TTC549 (cell line): ENCODE data around the gene COBLL1.

Experiments used
- FAIRE-seq: peaks from 2 replicates; lab custom pipeline; 2012; peaks lifted over from hg19 to GRCh38; lab: Jason Lieb, UNC

Gene COBLL1

GRCh38 chr2:164818149-164819136 is 23.2 kb downstream of the COBLL1 start:
- FAIRE-seq: no peak

GRCh38 chr2:164816900-164817299 is 24.7 kb downstream of the COBLL1 start:
- FAIRE-seq: no peak

DNA sequence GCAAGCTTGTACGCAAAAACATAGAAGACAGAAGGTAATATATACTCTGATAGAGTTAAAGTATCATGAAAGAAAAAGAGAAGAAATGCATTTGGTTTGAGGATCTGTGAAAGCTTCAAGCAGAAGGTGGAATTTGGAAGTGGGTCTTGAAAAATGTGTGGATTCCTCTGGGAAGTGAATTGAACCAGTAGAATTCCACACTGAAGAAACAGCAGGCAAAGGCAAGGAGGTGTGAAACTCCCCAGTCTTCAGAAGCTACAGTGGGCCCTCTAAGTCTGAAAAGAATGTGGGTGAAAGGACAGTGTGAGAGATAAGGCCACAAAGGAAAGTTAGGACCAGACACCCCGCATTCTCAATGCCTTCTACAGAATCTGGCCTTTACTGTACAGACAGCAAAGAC is 25.6 kb downstream of the COBLL1 start:
- FAIRE-seq: no peak

GRCh38 chr2:164815071-164815793 is 26.4 kb downstream of the COBLL1 start:
- no peak for FAIRE-seq

GRCh38 chr2:164813535-164813934 is 28.1 kb downstream of the COBLL1 start:
- no peak for FAIRE-seq

DNA sequence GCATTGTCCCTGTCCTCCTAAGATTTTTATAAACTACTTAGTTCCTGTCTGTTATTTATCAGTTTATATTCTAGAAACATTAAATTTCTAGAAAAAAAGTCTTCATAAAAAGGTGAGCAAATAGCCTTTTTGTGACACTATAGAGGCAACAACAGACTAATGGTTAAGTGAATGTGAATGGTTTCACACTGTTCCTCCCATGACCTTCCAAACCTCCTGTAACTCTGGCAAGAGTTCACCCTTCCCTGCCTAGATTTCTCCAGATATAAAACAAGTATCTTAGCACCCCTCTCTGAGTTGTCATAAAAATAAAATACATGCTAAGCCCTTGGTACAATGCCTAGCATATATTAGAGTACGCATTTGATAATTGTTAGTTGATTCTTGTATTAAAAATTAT is 29.2 kb downstream of the COBLL1 start:
- no peak for FAIRE-seq

GRCh38 chr2:164811819-164812218 is 29.8 kb downstream of the COBLL1 start:
- FAIRE-seq: no peak

DNA sequence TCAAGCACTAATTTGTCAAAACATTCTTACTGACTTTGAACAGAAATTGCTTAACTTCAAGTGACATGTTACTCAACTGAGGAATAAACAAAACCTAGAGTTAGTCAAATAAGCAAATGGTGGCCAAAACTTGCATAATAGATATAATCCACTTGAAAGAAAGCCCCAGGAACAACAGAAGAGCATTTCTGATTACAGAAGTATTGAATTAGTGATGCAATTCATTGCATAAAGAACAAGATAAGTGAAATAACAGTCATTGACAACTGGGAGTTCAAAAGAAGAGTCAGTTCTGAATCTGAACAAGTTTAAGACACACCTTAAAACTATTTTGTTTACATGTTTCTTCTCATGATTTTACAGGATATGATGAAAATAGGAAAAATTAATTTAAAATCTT is 30.8 kb downstream of the COBLL1 start:
- no peak for FAIRE-seq

DNA sequence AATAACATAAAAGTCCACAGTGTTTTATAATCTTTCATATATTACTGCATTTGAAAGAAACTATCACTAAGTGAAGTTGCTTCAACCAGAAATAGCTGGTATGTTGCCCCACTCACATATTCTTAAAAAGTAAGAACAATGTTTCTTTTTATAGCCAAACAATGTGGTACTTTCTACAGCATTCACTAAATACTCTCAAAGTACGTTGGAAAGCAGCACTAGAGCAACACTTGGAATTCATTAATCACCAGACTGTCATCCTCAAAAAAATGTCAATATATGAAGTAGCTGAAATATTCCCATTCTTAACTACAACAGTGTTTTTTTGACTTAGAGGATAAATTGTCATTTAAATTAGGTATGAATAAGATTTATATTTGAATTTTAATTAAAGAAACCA is 32.8 kb downstream of the COBLL1 start:
- no peak for FAIRE-seq

- FAIRE-seq: no peak
Measured at GRCh38 chr2:164803776-164804466, 37.7 kb downstream of the COBLL1 start.

DNA sequence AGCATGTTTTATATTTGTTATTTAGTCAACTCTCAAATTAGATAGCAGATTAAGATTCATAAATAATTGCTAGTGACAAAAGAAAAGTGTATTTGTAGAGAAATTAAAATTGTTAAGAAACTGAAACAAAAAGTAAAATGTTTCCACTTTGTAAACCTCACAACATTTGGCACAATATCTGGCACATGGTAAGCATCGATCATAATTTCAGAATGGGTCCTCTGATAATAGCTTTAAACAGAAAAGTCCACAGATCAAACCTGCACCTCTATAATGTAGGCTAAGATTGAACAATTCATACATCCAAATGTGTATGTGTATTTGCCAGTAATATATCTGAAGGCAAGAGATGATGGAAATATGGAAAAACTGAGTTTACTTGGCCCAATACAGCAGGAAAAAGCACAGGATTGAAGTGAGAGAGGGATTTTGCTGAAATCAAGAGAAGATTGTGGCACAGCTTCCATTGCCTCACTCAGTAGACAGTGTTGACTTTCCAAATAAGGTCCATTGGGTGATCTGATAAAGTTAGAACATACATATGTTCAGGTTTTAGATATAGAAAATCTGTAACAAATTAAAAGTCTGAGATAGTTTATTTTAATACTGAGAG is 39.4 kb downstream of the COBLL1 start:
- no peak for FAIRE-seq

DNA sequence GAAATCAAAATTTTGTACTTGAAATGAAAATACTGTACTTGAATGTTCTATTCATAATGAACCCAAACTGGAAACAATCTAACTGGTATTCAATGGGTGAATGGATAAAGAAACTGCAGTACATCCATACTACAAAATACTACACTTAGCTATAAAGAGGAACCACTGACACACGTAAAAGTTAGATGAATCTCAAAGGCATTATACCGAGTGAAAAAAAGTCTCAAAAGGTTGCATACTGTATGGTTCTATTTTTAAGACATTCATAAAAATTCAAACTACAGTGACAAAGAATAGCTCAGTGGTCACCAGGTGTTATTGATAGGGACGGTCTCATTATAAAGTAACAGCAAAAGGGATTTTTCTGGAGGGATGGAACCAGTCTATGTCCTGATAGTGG is 41.1 kb downstream of the COBLL1 start:
- FAIRE-seq: no peak

GRCh38 chr2:164797627-164798026 is 44.0 kb downstream of the COBLL1 start:
- FAIRE-seq: no peak

DNA sequence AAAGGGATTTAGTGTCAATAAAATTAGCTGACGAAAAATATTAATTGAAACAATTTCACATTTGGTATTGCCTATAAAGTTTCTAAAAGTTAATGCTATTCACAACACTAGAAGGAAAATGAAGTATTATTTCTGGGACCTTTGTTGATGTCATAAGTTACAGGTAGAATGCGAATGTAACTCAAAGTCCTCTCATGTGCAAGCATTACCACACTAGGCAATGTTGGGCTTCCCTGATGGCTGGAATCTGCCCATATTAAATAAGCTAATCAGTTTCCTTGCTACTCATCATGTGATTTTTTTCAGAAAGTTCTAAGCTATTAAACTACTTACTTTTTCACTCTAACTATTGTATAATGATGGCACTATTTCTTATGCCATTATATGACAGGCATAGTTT is 44.6 kb downstream of the COBLL1 start:
- no peak for FAIRE-seq

DNA sequence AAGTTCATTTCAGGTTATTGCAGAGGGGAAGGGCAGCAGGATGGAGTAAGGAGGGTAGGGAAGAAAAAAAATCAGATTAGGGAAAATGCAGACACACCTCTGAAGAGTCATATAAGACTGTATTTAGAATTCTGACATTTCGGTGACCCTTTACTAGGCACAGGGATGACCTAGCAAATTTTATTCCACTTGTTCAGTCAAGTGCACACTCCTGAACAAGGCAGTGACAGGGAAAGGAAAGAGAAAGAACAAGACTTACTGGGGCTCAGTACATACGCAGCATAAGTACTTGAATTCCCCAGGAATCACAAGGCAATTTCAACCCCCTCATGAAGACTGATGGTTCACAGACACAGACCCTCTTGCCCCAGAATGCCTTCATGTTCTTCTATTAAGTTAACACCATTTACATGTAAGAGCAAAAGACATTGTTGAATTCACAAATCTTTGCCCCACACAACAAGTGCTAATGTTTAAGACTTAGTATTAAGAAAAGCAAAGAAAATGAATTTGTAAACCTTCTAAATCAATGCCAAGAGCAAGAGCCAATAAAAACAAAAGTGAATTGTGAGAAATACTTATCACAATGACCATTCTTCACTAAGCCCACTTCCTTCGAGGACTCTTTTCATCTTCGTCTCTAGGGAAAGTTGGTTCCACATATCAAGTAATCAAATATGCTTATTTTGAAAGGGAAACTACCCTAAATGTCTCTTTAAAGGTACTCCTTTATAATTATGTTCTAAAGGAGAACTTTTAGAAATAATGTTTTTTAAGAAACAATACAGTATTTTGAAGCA is 47.0 kb downstream of the COBLL1 start:
- peak; percentile 3 for FAIRE-seq

DNA sequence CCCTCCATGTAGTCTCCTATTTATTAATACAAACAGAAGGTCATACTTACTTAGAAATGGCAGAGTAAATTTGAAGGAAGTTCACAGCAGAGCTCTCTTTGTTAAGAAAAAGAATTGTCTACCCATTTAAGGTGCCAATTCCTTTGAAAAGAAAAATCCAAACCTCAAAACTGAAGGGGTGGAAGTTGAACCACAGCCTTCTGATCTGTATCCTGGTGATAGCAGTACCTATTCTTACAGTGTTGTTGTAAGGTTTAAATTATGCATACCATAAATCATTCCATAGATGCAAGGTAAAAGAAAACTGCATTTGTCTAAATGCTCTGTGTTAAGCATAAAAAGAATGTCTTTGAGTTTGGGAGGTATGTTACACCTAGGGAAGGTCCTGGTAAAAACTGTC is 47.6 kb downstream of the COBLL1 start:
- FAIRE-seq: no peak

DNA sequence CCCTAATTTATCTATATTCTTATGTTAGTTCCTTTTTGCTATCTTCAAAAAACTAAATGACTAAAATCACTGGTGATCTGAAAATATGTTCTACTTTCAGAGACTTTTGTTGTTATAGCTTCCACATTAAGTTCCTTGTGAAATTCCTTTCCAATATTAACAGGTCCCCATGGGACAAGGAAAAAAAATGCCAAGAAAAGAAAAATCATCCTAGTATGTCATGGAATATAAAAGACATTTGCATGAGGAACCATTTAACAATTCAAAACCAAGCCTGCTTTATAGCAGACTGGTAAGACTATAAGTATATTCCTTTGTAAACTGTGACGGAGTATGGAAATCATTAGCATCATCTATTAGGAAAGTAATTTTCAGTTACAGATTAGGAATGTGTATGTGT is 48.1 kb downstream of the COBLL1 start:
- FAIRE-seq: no peak

DNA sequence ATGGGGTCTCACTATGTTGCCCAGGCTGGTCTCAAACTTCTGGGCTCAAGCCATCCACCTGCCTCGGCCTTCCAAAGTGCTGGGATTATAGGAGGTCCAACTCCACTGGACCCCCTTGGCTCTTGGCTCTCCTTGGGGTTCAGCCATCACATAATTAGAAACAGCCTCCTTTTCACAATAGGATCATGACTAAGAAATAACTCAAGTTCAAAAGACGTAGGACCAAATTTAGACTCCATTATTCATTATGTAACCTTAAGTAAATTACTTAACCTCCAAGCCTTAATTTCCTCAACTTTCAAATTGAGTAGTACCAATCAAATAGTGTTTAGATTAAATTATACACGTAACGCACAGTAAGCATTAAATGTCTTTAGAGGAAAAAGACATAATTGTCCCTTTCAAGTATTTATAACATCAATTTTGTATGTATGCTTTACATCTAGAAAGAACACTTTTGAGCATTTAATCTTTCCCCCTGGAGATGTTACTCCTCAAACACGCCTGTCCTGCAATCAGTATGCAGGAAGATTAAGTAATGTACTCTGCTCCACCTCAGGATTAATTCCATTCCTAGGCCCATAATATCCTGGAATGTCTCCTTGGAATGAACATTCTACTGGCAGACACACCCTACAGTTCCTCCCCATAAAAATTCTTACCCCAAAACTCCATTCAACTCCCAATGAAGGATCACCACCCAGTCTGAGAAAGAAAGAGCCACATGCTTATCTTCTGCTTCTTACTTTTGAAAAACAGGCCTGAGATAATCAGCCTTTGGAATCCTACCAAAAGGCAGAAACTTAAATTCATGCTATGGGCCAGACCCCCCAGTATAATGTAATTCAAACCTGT is 49.1 kb downstream of the COBLL1 start:
- FAIRE-seq: no peak

GRCh38 chr2:164789968-164790367 is 51.7 kb downstream of the COBLL1 start:
- no peak for FAIRE-seq

- no peak for FAIRE-seq
Measured at GRCh38 chr2:164786787-164787186, 54.8 kb downstream of the COBLL1 start.

GRCh38 chr2:164785457-164785856 is 56.2 kb downstream of the COBLL1 start:
- no peak for FAIRE-seq
